Activated gamma-delta T cell treated with anti-CD3 and anti-CD28 coated beads, Interleukin-2, amount 50 U/mL, for 16 hours (primary cell): ENCODE results near the gene WHRN.

Source experiments
- DNase-seq: peaks from one replicate; pipeline ENCODE4 v3.0.0-alpha.2; 2020; ENCODE audit warnings: low read depth

WHRN gene

GRCh38 chr9:114513055-114513958 is 8.0 kb upstream of the WHRN start:
- no peak for DNase-seq

DNA sequence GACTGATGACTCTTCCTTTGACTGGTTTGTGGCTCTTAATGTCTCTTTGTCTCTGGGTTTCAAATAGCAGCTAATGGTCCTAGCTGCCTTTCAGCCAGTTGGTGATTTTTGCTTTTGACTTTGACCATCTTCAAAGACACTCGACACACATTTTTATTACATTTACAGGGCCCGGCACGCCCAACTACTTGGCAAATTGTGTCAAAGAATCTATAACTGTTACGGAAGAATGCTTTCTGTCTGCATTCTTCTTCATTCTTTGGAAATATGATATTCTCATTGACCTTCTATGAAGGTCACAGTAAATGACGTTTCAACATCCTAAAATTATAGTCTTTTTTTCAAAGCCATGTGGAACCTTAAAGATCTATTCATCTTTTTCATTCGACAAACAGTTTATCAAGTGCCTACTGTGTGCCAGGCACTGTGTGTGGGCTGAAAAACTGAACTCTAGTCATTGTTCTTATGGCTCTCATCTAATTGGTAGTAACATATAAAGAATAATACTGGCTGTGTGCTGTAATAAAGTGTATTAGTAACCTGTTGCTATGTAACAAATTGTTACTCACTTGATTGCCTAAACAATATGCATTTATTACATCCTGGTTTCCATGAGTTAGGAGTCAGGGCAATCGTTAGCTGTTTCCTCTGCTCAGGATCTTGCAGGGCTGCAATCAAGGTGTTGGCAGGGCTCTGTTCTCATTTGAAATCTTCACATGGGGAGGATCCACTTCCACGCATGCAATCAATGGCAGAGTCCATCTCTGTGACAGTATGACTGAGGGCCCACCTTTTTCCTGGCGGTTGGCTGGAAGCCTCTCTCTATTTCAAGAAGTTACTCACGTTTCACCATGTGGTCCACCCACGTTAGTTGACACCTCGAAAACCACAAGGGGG is 7.0 kb upstream of the WHRN start:
- no peak for DNase-seq

- no peak for DNase-seq
Measured at GRCh38 chr9:114507726-114508125, 2.5 kb upstream of the WHRN start.

DNA sequence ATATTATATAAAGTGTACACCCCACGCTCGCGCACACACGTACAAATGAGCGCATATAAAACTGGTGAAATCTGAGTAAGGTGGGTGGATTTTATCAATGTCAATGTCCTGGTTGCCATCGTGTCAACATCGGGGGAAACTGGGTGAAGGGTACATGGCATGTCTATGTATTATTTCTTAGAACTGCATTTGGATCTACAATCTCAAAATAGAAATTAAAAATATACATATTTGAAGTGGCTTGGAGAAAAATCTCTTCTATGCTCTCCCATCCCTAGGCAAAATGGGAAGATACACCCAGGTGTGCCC is 763 bp upstream of the WHRN start:
- DNase-seq: no peak

GRCh38 chr9:114504341-114505186 is 709 bp downstream of the WHRN start:
- no peak for DNase-seq

DNA sequence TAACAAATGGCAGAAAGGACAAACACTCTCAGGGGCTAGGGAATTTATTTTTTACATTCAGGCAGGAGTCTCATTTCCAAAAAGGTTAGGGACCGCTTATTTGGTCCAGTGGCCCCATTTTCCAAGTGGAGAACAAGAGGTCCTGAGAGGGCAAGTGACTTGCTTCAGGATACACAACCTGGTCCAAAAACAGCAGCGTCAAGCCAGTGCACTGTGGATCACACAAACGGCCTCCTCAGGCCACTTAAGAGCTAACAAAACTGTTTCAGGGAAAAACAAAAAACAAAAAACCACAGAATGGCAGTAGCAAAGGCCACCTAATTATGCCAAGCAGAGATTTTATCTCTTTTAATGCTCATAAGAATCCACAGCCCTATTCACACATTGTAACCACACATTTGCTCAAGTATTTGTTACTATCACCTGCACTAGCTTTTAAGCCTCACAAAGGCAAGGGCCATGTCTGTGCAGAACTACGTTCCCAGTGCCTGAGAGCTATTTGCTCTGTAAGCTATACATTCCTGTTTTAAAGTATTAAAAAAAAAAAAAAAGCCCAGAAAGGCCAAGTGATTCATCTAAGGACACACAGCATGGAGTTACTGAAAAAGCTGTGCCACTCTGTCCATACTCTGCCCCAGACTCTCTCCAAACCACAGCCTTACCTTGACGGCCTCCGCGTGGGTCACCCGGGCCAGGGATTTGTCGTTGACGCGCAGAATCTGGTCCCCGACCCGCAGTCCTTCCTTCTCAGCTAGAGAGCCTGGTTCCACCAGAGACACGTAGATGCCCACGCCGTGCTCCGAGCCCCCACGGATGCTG is 1.5 kb downstream of the WHRN start:
- no peak for DNase-seq

DNA sequence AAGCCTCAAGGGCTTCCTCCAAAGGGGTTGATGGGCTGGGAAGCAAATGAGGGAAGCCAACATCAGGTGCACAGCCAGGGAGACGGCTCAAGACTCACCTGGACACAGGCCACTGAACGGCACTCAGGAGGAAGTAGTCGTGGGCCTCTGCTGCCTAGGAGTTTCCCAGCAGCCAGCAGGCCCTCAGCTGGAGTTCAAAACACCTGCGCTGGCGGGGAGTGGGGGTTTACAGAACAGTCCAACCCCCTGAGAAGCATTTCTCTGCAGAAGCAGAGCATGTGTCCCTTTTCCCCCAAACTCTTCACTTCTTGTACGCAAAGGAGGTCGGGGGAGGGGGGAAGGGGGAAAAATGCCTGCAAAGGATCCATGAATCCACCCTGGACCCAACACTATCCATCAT is 2.3 kb downstream of the WHRN start:
- DNase-seq: no peak

DNA sequence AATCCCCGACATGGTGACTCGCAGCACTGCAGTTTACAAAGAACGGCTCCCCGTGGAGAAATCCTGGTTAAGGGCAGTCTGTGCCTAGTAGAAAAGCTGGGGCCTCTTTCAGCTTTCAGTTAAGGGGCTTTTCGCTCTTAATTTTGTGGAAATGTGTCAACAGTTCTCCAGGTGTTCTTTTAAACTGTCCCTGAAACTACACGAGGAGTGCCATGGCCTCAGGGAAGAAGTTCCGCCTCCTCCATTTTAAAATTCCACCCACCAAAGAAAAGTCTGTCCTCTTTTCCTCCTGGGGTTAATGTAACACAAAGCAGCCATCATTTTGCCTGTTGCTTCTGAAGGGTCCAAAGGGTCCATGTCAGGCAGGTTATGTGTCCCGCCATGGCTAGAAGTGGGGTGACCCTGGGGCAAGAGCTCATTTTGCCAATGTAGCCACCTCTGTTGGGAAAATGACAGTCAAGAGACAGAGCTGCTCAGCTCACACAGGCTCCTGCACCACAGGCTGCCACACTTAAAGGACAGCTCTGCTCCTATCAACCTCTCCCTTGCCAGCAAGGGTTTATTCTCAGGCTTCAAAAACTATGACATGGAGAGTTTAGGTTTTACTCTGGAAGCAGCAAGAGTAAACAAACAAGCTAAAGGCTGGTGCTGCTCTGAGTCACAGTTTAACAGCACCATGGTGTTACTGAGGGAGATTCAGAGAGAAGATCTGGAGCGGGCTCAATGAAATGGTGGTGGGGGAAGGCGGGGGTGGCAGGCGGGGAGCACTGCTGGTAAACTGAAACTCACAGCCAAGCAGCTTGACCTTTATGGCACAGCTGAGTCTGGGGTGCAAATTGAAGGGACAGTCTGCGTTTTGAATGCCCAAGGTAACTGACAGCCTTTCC is 3.2 kb downstream of the WHRN start:
- no peak for DNase-seq

- DNase-seq: no peak
Measured at GRCh38 chr9:114500697-114501292, 4.5 kb downstream of the WHRN start.

DNA sequence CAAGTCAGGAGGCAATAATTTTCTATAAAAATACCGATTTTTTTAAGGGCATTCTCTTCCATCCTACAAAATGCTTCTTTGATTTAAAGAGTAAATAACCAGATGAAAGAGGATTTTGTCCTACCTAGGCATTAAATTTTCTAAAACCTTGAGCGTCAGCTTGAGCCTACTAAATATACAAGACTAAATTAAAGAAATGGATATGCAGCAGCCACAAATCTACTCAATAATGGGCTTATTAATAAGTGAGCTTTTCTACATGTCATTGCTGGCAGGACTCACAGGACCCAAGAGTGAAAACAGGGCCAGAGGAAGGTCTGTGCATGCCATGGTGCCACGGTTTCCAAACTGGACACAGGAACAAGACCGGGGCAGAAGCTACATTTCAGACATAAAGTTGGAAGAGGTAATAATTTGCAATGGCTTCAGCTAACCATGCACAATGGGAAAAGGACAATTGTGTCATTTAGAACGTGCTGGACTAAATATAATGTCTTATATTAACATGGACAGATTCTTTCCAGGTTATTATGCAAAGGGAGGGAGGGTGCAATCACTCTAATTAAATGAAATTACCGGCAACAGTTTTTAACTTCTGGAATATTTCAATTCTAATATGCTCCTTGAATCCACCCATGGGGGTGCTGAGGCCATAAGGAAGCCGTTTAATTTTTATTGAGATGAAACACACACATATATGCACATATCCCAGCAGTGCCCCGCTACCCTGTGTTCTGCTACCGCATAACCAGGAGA is 5.2 kb downstream of the WHRN start:
- no peak for DNase-seq

DNA sequence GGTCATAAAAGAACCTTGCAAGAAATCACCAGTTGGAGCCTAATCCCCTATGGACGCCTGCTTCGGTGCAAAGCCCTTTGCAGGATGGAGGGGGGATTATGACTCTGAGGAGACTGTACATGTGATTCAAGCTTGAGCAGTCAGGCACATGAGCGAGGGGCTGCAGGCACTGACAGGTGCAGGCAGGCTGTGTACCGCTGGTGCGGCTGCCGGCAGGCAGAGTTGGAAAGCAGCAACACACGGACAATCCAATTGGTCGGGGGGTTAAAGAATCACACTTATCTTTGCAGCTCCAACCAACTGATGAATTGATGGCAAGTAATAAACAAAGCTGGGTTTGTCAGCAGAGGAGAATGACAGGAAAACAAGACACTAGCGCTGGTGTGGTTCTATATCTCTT is 5.7 kb downstream of the WHRN start:
- DNase-seq: no peak

GRCh38 chr9:114497727-114498382 is 7.4 kb downstream of the WHRN start:
- DNase-seq: no peak

DNA sequence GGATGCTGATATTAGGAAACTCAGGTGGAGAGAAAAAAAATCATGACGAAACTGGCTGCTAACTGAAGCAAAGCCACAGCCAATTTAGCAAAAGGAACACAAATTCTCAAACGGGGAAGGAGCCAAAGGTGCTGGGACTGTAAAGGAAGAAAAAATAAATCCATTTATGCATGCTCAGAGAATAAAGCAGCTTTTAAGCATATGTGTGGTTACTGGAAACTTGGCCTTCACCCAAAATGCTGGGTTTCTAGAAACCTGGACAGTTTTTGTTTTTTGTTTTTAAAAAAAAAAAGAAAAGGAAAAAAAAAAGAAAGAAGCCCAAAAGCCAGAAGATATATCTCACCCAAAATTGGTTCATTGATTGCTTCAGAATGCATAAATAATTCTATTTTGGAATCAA is 8.0 kb downstream of the WHRN start:
- DNase-seq: no peak

GRCh38 chr9:114496011-114496410 is 9.3 kb downstream of the WHRN start:
- DNase-seq: no peak

DNA sequence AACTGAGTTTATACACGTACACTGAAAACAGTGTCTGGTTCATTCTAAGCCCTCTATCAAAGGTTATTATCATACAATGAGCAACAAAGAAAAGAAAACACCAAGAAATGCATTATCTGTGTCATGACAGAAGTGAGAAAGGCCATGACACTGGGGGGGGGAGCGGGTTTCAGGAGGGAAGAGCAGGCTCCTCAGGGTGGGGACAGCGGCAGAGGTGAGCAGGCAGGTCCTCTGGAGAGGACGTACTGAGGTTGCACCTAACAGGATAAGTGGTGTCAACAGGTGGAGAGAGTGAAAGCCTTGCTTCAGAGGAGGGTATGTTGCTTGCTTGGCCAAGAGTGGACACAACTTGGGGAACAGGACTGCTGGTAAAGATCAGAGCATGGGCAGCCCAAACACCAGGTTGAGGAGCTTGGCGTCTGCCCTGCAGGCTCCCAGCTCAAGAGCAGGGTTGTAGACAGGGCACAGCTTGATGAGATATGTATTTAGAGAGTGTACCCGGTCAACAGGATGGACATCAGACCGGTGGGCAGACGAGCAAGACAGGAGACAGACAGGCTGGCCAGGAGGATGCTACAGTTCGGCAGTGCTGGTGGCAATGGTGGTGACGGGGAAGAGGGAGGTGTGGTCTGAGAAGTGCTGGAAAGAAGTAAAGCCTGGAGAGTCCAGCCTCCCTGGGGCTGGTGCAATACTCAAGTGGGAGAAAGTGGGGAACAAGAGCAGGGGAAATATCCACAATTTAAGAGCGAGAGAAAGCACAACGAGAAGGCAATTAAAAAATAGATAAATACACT is 10.3 kb downstream of the WHRN start:
- DNase-seq: no peak

DNA sequence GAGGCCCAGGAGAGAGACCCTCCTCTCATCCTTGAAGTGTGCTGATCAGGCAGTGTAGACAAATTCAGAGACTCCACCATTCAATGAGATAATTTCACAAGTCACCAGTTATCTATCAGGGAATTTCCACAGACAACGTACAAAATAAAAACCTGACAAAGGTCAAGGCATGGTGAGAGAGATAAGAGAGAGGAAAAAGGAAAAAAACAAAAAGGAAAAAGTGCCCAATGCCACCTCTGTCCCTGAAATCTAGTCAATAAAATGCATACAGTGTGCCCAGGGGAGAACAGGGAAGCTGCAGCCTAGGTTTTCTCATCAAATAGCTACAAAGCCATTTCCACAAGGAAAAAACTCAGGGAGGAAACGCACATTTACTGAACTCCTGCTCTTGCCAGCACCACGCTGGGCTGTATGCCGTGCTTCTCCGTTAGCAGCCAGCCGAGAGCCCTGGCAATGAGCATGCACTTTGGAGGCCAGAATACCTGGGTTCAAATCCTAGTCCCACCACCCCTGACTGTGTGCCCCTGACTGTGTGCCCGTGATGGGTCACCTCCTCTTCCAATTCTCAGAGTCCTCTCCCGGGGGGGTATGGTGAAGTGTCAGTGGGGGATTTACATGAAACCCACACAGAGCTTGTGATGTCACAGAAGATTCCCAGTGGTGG is 11.6 kb downstream of the WHRN start:
- DNase-seq: no peak

GRCh38 chr9:114492991-114493390 is 12.3 kb downstream of the WHRN start:
- DNase-seq: no peak
